Smooth muscle cell (in vitro differentiated cells): Measurements from ENCODE around the gene MRPS35. TPM values are rescaled to one million over a fixed set of nuclear protein-coding genes. Genes with fewer than 3 reads are reported as not detected.

Experiments used
- DNase-seq: peaks from one replicate; lab custom pipeline; 2025; ENCODE audit not compliant: unreplicated experiment; lab: John Stamatoyannopoulos, UW
- H2AFZ ChIP-seq: fragments of 200-600 bp; sonication (generic); 2 replicates; pipeline ENCODE4 v1.6.0; 2016; ENCODE audit warnings: antibody characterized with exemption, low read depth, mild to moderate bottlenecking
- H3F3A ChIP-seq: fragments of 200-600 bp; sonication (generic); 2 replicates; pipeline ENCODE4 v1.6.0; 2017; ENCODE audit warnings: antibody characterized with exemption, low read depth
- H3K27ac ChIP-seq: fragments of 200-600 bp; sonication (generic); 2 replicates; pipeline ENCODE4 v1.5.1; 2016; ENCODE audit warnings: low read depth, mild to moderate bottlenecking
- H3K27me3 ChIP-seq: fragments of 200-600 bp; sonication (generic); 2 replicates; pipeline ENCODE4 v1.6.1; 2016; ENCODE audit warnings: low read depth, mild to moderate bottlenecking
- H3K36me3 ChIP-seq: fragments of 200-600 bp; sonication (generic); 2 replicates; pipeline ENCODE4 v1.5.1; 2016; ENCODE audit warnings: low read depth
- H3K4me1 ChIP-seq: fragments of 200-600 bp; sonication (generic); 2 replicates; pipeline ENCODE4 v1.5.1; 2016; ENCODE audit warnings: low read depth
- H3K4me2 ChIP-seq: fragments of 200-600 bp; sonication (generic); 2 replicates; pipeline ENCODE4 v1.6.0; 2016; ENCODE audit warnings: mild to moderate bottlenecking
- H3K4me3 ChIP-seq: fragments of 200-600 bp; sonication (generic); 2 replicates; pipeline ENCODE4 v1.5.1; 2016; ENCODE audit warnings: mild to moderate bottlenecking
- H3K79me2 ChIP-seq: fragments of 200-600 bp; sonication (generic); 2 replicates; pipeline ENCODE4 v1.6.0; 2016; ENCODE audit warnings: low read depth, mild to moderate bottlenecking
- H3K9ac ChIP-seq: fragments of 200-600 bp; sonication (generic); 2 replicates; pipeline ENCODE4 v1.6.0; 2016; ENCODE audit warnings: low read depth
- H3K9me3 ChIP-seq: fragments of 200-600 bp; sonication (generic); replicated peaks from 2 replicates; pipeline ENCODE4 v1.5.1; 2016; ENCODE audit warnings: low read depth
- H4K20me1 ChIP-seq: fragments of 200-600 bp; sonication (generic); 2 replicates; pipeline ENCODE4 v1.6.0; 2016; ENCODE audit warnings: low read depth
- CTCF ChIP-seq: fragments of 200-600 bp; sonication (generic); IDR thresholded peaks from 2 replicates; pipeline ENCODE4 v1.5.1; 2017; ENCODE audit warnings: borderline replicate concordance, mild to moderate bottlenecking, antibody characterized with exemption; ENCODE audit not compliant: insufficient read depth, poor library complexity, severe bottlenecking
- WGBS: methylation state at CpG from one replicate; pipeline ENCODE4 v1.1.7; 2016; ENCODE audit warnings: low lambda C conversion rate; 5-methylcytosine and 5-hydroxymethylcytosine counted together
- polyA plus RNA-seq: library from polyadenylated mRNA; unstranded; fragments of >200 nt; fragmentation: Nextera tagmentation; extraction: Ambion mirVana; gene quantifications from 2 replicates; pipeline ENCODE4 v1.2.1, GENCODE V29; 2016
- total RNA-seq: library from RNA; depleted of rRNA; stranded (reverse); fragments of >200 nt; gene quantifications from 2 replicates; pipeline ENCODE4 v1.2.3, GENCODE V29; 2014

Gene MRPS35
- total and polyA plus RNA-seq, 2 experiments from 2014 or later = 51.6 to 77.1 TPM

GRCh38 chr12:27680619-27681018, 30.0 kb upstream of the MRPS35 start:
- H3K36me3 ChIP-seq = peaks cover 43% of the 10 kb centered on the region
- no peak for TF ChIP-seq CTCF

GRCh38 chr12:27682534-27682933, 28.1 kb upstream of the MRPS35 start:
- Histone ChIP-seq H4K20me1 (no peaks in the 10 kb centered on the region), H3K36me3 (peaks cover 44% of the 10 kb centered on the region), H3F3A (peaks cover 4% of the 10 kb centered on the region), H3K79me2 (no peaks in the 10 kb centered on the region), H3K4me1 (no peaks in the 10 kb centered on the region), H3K4me3 (no peak overlapping the region), H3K27me3 (no peaks in the 10 kb centered on the region), H3K4me2 (no peak overlapping the region), H3K9me3 (no peaks in the 10 kb centered on the region), H3K9ac (no peak overlapping the region), H3K27ac (no peak overlapping the region), H2AFZ (no peak overlapping the region)
- no peak for TF ChIP-seq CTCF
- WGBS = 95% methylated on average over 2 of the region's 2 CpGs
- DNase-seq = no peak

More at GRCh38 chr12:27680619-27681018, 30.0 kb upstream of the MRPS35 start:
- Histone ChIP-seq H3K27me3 (no peaks in the 10 kb centered on the region), H3K9ac (no peak overlapping the region), H3K4me3 (no peak overlapping the region), H4K20me1 (no peaks in the 10 kb centered on the region), H3F3A (peaks cover 4% of the 10 kb centered on the region), H3K79me2 (no peaks in the 10 kb centered on the region), H3K9me3 (no peaks in the 10 kb centered on the region), H2AFZ (no peak overlapping the region), H3K4me2 (no peak overlapping the region), H3K4me1 (no peaks in the 10 kb centered on the region), H3K27ac (no peak overlapping the region)
- no peak for DNase-seq

- peaks cover 44% of the 10 kb centered on the region for H3K36me3 ChIP-seq
- H2AFZ ChIP-seq = no peak overlapping the region
- no peak overlapping the region for H3K27ac ChIP-seq
- H3F3A ChIP-seq = peaks cover 4% of the 10 kb centered on the region
- WGBS = 95% methylated on average over 2 of the region's 2 CpGs
- no peak overlapping the region for H3K9ac ChIP-seq
- no peak for DNase-seq
- no peaks in the 10 kb centered on the region for H3K9me3 ChIP-seq
- no peaks in the 10 kb centered on the region for H3K79me2 ChIP-seq
- H3K4me3 ChIP-seq = no peak overlapping the region
- H3K4me1 ChIP-seq = no peaks in the 10 kb centered on the region
- H3K27me3 ChIP-seq = no peaks in the 10 kb centered on the region
- H4K20me1 ChIP-seq = no peaks in the 10 kb centered on the region
- no peak overlapping the region for H3K4me2 ChIP-seq
- no peak for TF ChIP-seq CTCF
Measured at GRCh38 chr12:27685274-27685673, 25.4 kb upstream of the MRPS35 start.

- Histone ChIP-seq H3K4me3 (no peak overlapping the region), H3K27ac (no peak overlapping the region), H3K36me3 (peaks cover 46% of the 10 kb centered on the region), H3K9me3 (no peaks in the 10 kb centered on the region), H3K4me1 (no peaks in the 10 kb centered on the region), H3K4me2 (no peak overlapping the region), H4K20me1 (no peaks in the 10 kb centered on the region), H3K27me3 (no peaks in the 10 kb centered on the region), H3K9ac (no peak overlapping the region), H2AFZ (no peak overlapping the region), H3K79me2 (no peaks in the 10 kb centered on the region), H3F3A (peaks cover 4% of the 10 kb centered on the region)
- no peak for TF ChIP-seq CTCF
- no peak for DNase-seq
Measured at GRCh38 chr12:27686147-27686546, 24.5 kb upstream of the MRPS35 start.
